ENCODE data around the gene OR4Q2.
A peak's percentile ranks its signal among the peaks of the same experiment; 100 is the strongest.
"Not testable (repeated sequence)": the region's sequence is repeated elsewhere in the genome, so short reads cannot be mapped to it uniquely, and the experiment has no call there.

OR4Q2 gene

GRCh38 chr14:20001863-20002262, at the start of gene OR4Q2:
OR4Q2 (plus strand) TSS chr14:20002163.
- DNase-seq: no peak

GRCh38 chr14:19969735-19970134, 32.2 kb upstream of the OR4Q2 start:
- not testable (repeated sequence) for DNase-seq

- peak; percentile 59 for DNase-seq
Measured at GRCh38 chr14:19974844-19975243, 27.1 kb upstream of the OR4Q2 start.

GRCh38 chr14:19975291-19975690, 26.7 kb upstream of the OR4Q2 start, which contains the start of gene OR4K15:
OR4K15 (plus strand) TSS chr14:19975591; CDS start chr14:19975591, 0 bp downstream.
- no peak for DNase-seq

- DNase-seq: no peak
Measured at GRCh38 chr14:19993438-19993837, 8.5 kb upstream of the OR4Q2 start.

- no peak for DNase-seq
Measured at GRCh38 chr14:20002319-20002718, 356 bp downstream of the OR4Q2 start.

- no peak for DNase-seq
Measured at GRCh38 chr14:20008156-20008555, 6.2 kb downstream of the OR4Q2 start.

GRCh38 chr14:20019257-20019865, 17.4 kb downstream of the OR4Q2 start, which contains the start of gene OR4K14:
OR4K14 (minus strand) TSS chr14:20019307; CDS start chr14:20015193, 4,114 bp downstream.
- no peak for DNase-seq

GRCh38 chr14:20031058-20031457, 29.1 kb downstream of the OR4Q2 start:
- DNase-seq: no peak

- no peak for DNase-seq
Measured at GRCh38 chr14:20035449-20035848, 33.5 kb downstream of the OR4Q2 start.

GRCh38 chr14:20035938-20036337, 34.0 kb downstream of the OR4Q2 start, which contains the start of gene OR4K13:
OR4K13 (minus strand) TSS chr14:20036038; CDS start chr14:20034758, 1,280 bp downstream.
- DNase-seq: no peak

GRCh38 chr14:20044243-20044642, 42.3 kb downstream of the OR4Q2 start:
- no peak for DNase-seq

- DNase-seq: no peak
Measured at GRCh38 chr14:20048202-20048601, 46.2 kb downstream of the OR4Q2 start.
